NCI-H524 (cell line): Measurements from ENCODE around the gene TCERG1.
"Not testable (repeated sequence)": the region's sequence is repeated elsewhere in the genome, so short reads cannot be mapped to it uniquely, and the experiment has no call there.

Experiments
- DNase-seq, 2 experiments: peaks; one replicate each; lab custom pipeline; 2025; lab: John Stamatoyannopoulos, UW

The TCERG1 gene

GRCh38 chr5:146521403-146522106 is 74.4 kb downstream of the TCERG1 start:
- DNase-seq, result no peak

GRCh38 chr5:146523698-146524097 is 76.6 kb downstream of the TCERG1 start:
- DNase-seq, result no peak

GRCh38 chr5:146527785-146528184 is 80.7 kb downstream of the TCERG1 start:
- no peak for DNase-seq

GRCh38 chr5:146528236-146528635 is 81.1 kb downstream of the TCERG1 start:
- peak in 1 of 2 experiments; percentile 41 for DNase-seq

- peak in 1 of 2 experiments; percentile 58 for DNase-seq
These were observed 82.9 kb downstream of the TCERG1 start for GRCh38 chr5:146529984-146530383.

GRCh38 chr5:146533260-146533857 is 86.2 kb downstream of the TCERG1 start:
- peak; percentile 66 to 78 for DNase-seq

- no peak for DNase-seq
These were observed 86.7 kb downstream of the TCERG1 start for GRCh38 chr5:146533882-146534281.

GRCh38 chr5:146538432-146538831 is 91.3 kb downstream of the TCERG1 start:
- DNase-seq, result no peak

- no peak for DNase-seq
These were observed 92.8 kb downstream of the TCERG1 start for GRCh38 chr5:146539973-146540372.

GRCh38 chr5:146540414-146540813 is 93.3 kb downstream of the TCERG1 start:
- no peak for DNase-seq

GRCh38 chr5:146541958-146542849 is 95.1 kb downstream of the TCERG1 start:
- DNase-seq, result peak; percentile 25 to 65

GRCh38 chr5:146544232-146544631 is 97.1 kb downstream of the TCERG1 start:
- DNase-seq, result no peak

GRCh38 chr5:146548781-146549449 is 101.8 kb downstream of the TCERG1 start:
- peak; percentile 36 to 38 for DNase-seq

GRCh38 chr5:146549615-146550014 is 102.5 kb downstream of the TCERG1 start:
- DNase-seq, result no peak

- DNase-seq, result no peak
These were observed 106.3 kb downstream of the TCERG1 start for GRCh38 chr5:146553446-146553845.

- DNase-seq, result not testable (repeated sequence)
These were observed 109.8 kb downstream of the TCERG1 start for GRCh38 chr5:146556884-146557283.

- no peak for DNase-seq
These were observed 113.2 kb downstream of the TCERG1 start for GRCh38 chr5:146560205-146560812.
